Nephron progenitor cell (in vitro differentiated cells): ENCODE results near the gene ITGAL.
A peak's percentile ranks its signal among the peaks of the same experiment; 100 is the strongest.

Experiments
- DNase-seq: peaks from one replicate; pipeline ENCODE4 v3.0.0; 2021
- H3K27ac Mint-ChIP-seq: 2 replicates; pipeline ENCODE4 v1.8.0; 2021; ENCODE audit warnings: mild to moderate bottlenecking, moderate library complexity, mixed read lengths
- H3K27me3 Mint-ChIP-seq: 2 replicates; pipeline ENCODE4 v1.8.0; 2021; ENCODE audit warnings: mild to moderate bottlenecking, low read depth, mixed read lengths; ENCODE audit not compliant: poor library complexity
- H3K36me3 Mint-ChIP-seq: 2 replicates; pipeline ENCODE4 v1.8.0; 2021; ENCODE audit warnings: low read depth, mixed read lengths
- H3K4me1 Mint-ChIP-seq: 2 replicates; pipeline ENCODE4 v1.8.0; 2021; ENCODE audit warnings: mixed read lengths
- H3K4me3 Mint-ChIP-seq: 2 replicates; pipeline ENCODE4 v1.8.0; 2021; ENCODE audit warnings: mild to moderate bottlenecking, moderate library complexity, mixed read lengths
- H3K9me3 Mint-ChIP-seq: 2 replicates; pipeline ENCODE4 v1.8.0; 2021; ENCODE audit warnings: mild to moderate bottlenecking, moderate library complexity, mixed read lengths
- TF ChIP-seq, protein P1 (sequence below): fragments of 200-600 bp; sonication (generic); IDR thresholded peaks from 2 replicates; pipeline ENCODE4 v1.5.0; 2021; ENCODE audit warnings: antibody characterized with exemption

Gene ITGAL

DNA sequence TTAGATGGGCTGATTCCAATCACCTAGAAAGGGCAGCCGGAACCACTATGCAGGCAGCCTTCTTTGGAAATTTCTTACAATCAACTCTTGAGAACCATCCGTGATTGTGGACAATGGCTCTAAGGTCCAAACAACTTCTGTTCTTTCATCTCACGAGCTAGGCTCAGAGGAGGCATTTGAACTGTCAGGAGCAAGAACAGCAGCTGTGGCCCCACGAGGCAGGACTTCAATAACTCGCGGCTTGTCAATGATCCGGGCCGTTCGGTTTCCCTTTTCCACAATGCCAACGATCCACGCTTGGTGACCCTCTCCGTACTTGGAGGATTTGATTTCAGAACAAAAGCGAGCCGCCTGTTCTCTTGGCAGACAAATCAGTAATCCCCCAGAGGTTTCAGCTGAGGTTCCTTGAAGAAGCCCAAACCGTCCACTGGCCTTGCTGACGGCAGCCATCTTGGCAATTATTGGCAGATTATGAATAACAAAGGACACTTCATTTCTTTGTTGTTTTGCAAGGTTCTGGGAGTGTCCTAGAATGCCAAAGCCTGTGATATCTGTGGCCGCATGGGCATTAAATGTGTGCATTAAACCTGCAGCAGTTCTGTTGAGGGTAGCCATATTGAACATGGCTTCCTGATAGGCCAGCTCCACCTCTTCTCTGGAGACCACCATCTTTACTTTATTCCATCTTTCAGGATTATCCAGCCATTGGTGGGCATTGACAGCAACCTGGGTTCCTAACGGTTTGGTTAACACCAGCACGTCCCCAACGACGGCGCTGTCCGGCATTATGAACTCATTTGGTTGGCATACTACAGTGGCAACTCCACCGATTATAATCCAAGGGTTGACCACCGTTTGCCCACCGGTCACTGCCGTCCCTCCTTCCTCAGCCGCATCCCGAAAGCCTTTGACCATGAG is 28.1 kb upstream of the ITGAL start:
- Mint-ChIP-seq H3K27ac (no peak overlapping the region), H3K36me3 (peaks cover 34% of the 10 kb centered on the region), H3K4me3 (peak overlapping the region; percentile 90), H3K4me1 (peaks cover 29% of the 10 kb centered on the region), H3K9me3 (peaks cover 35% of the 10 kb centered on the region), H3K27me3 (peaks cover 25% of the 10 kb centered on the region)
- TF ChIP-seq, protein P1, sequence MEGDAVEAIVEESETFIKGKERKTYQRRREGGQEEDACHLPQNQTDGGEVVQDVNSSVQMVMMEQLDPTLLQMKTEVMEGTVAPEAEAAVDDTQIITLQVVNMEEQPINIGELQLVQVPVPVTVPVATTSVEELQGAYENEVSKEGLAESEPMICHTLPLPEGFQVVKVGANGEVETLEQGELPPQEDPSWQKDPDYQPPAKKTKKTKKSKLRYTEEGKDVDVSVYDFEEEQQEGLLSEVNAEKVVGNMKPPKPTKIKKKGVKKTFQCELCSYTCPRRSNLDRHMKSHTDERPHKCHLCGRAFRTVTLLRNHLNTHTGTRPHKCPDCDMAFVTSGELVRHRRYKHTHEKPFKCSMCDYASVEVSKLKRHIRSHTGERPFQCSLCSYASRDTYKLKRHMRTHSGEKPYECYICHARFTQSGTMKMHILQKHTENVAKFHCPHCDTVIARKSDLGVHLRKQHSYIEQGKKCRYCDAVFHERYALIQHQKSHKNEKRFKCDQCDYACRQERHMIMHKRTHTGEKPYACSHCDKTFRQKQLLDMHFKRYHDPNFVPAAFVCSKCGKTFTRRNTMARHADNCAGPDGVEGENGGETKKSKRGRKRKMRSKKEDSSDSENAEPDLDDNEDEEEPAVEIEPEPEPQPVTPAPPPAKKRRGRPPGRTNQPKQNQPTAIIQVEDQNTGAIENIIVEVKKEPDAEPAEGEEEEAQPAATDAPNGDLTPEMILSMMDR: no peak
- DNase-seq: no peak

DNA sequence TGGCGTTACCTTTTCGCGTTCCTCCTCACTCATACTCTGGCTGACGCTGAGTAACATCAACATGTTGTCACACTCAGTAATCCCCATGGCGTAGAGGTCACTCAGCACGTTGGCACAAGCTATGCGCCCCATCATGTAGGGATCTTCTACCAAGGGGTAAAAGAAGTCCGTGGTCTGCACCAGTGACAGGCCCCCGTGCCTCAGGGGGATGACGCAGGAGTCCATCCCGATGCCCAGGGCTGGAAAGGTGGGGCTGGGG is 27.5 kb upstream of the ITGAL start:
- no peak for DNase-seq
- peaks cover 34% of the 10 kb centered on the region for H3K36me3 Mint-ChIP-seq
- peaks cover 35% of the 10 kb centered on the region for H3K9me3 Mint-ChIP-seq
- H3K27me3 Mint-ChIP-seq: peaks cover 25% of the 10 kb centered on the region
- H3K27ac Mint-ChIP-seq: no peak overlapping the region
- peaks cover 29% of the 10 kb centered on the region for H3K4me1 Mint-ChIP-seq
- TF ChIP-seq, protein P1: no peak
- H3K4me3 Mint-ChIP-seq: peak overlapping the region; percentile 90

DNA sequence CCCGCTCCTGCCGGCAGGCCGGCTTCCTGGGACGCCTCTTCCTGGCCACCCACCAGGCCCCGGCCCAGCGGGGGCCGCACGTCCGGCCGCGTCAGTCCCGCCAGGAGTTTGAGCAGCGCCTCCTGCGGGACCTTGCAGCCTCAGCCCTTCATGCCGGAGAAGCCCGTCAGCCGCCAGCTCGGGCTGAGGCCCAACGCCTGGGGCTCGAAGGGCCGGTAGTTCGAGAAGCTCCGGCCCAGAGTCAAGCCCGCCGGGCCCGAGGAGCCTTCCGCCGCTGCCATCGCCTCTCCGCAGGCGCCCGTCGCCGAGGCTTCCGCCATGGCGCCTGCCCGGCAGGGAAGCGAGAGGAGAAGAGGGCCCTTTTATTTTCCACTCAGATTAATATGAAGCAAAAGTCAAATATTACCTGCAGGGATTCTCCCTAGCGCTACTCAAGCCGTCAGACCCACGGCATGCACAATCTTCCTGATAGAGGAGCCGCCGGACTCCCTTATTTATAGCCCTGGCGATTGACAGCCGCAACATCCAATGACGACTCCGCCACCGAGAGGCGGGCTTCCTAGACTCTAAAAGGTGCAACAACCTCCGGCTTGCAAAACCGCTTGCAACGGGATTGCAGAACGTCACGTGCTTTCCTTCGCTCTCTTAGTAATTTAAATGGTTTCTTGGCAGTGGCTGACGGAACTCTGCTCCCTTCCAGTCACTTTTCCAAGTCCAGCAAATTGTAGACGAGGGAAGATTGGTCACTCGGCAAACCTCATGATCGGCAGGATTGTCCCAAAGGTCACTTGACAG is 26.9 kb upstream of the ITGAL start, which contains the start of gene SEPHS2:
TSS of gene SEPHS2 (minus strand) at position 467 of the 795 bp plus-strand sequence. CDS start at position 320, 147 bp downstream.
- TF ChIP-seq, protein P1: no peak
- H3K27me3 Mint-ChIP-seq: peaks cover 22% of the 10 kb centered on the region
- H3K36me3 Mint-ChIP-seq: peaks cover 34% of the 10 kb centered on the region
- DNase-seq: peak; percentile 93
- peak within 1 kb of the TSS; percentile 90 for H3K4me3 Mint-ChIP-seq
- peaks cover 33% of the 10 kb centered on the region for H3K4me1 Mint-ChIP-seq
- peaks cover 35% of the 10 kb centered on the region for H3K9me3 Mint-ChIP-seq
- no peak within 1 kb of the TSS for H3K27ac Mint-ChIP-seq

GRCh38 chr16:30446203-30446595 is 26.3 kb upstream of the ITGAL start:
- Mint-ChIP-seq H3K36me3 (peaks cover 34% of the 10 kb centered on the region), H3K27me3 (peaks cover 20% of the 10 kb centered on the region), H3K27ac (no peak overlapping the region), H3K4me3 (peak overlapping the region; percentile 90), H3K9me3 (peaks cover 35% of the 10 kb centered on the region), H3K4me1 (peaks cover 35% of the 10 kb centered on the region)
- TF ChIP-seq, protein P1: no peak
- no peak for DNase-seq

DNA sequence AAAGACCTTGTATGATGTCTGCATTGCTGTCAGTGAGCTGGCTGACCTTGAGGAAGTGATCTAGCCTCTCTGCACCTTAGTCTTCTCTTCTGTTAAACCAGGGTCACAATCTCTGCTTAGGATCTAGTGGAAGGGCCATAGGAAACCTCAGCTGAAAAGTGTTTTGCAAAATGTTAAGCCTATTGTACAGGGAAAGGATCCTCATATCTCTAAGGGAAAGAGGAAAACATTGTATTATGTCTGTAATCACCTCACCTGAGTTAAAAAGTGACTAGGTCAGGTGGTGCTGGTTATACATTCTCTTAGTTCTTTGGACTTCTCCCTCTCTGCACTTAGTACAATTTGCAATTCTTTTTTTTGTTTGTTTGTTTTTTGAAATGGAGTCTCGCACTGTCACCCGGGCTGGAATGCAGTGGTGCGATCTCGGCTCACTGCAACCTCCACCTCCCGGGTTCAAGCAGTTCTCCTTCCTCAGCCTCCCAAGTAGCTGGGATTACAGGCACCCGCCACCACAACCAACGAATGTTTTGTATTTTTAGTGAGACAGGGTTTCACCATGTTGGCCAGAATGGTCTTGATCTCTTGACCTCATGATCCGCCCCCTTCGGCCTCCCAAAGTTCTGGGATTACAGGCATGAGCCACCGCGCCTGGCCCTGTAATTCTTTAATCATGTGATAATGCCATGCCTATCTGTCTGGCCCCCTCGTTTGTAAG is 24.9 kb upstream of the ITGAL start:
- H3K4me1 Mint-ChIP-seq: peaks cover 38% of the 10 kb centered on the region
- no peak overlapping the region for H3K27ac Mint-ChIP-seq
- H3K27me3 Mint-ChIP-seq: peaks cover 20% of the 10 kb centered on the region
- TF ChIP-seq, protein P1: no peak
- DNase-seq: no peak
- H3K9me3 Mint-ChIP-seq: peaks cover 30% of the 10 kb centered on the region
- H3K4me3 Mint-ChIP-seq: no peak overlapping the region
- H3K36me3 Mint-ChIP-seq: peaks cover 30% of the 10 kb centered on the region
